Liver (tissue), 3 donors: ENCODE measurements around the gene ACSS2.

Experiments
- CTCF ChIP-seq: fragments of 150-350 bp; IDR thresholded peaks from 2 replicates; pipeline ENCODE4 v1.5.1; 2017; ENCODE audit warnings: improper control_type of control experiment, low read depth, low read length; ENCODE audit not compliant: missing input control
- EGR1 ChIP-seq, 2 donors: IDR thresholded peaks; 2 replicates each; pipeline ENCODE4 v1.6.1; 2016 to 2018; ENCODE audit warnings: antibody characterized with exemption in 2 of 2, low read depth in 2 of 2
- FOXA1 ChIP-seq: IDR thresholded peaks from 2 replicates; pipeline ENCODE4 v1.6.1; 2016; ENCODE audit warnings: antibody characterized with exemption
- JUND ChIP-seq, 2 donors: IDR thresholded peaks; 2 replicates each; pipeline ENCODE4 v1.6.1; 2016; ENCODE audit warnings: antibody characterized with exemption in 2 of 2
- RAD21 ChIP-seq, 2 donors: IDR thresholded peaks; 2 replicates each; pipeline ENCODE4 v1.6.1; 2016; ENCODE audit warnings: antibody characterized with exemption in 2 of 2, mild to moderate bottlenecking in 2 of 2
- RXRA ChIP-seq, 2 donors: IDR thresholded peaks; 2 replicates each; pipeline ENCODE4 v1.6.1; 2017 to 2018; ENCODE audit warnings: antibody characterized with exemption in 2 of 2, mild to moderate bottlenecking in 1 of 2
- TAF1 ChIP-seq: conservative IDR thresholded peaks from 2 replicates; pipeline ENCODE4 v1.6.1; 2016; ENCODE audit warnings: antibody characterized with exemption, mild to moderate bottlenecking
- YY1 ChIP-seq: IDR thresholded peaks from 2 replicates; pipeline ENCODE4 v1.6.1; 2016; ENCODE audit warnings: antibody characterized with exemption, mild to moderate bottlenecking
- ZBTB33 ChIP-seq: IDR thresholded peaks from 2 replicates; pipeline ENCODE4 v1.6.1; 2016; ENCODE audit warnings: antibody characterized with exemption
- TF ChIP-seq, protein P1 (sequence below): IDR thresholded peaks from 2 replicates; pipeline ENCODE4 v1.6.1; 2016; ENCODE audit warnings: antibody characterized with exemption
- donor health status: healthy.
- donor health status: healthy.

DNA sequence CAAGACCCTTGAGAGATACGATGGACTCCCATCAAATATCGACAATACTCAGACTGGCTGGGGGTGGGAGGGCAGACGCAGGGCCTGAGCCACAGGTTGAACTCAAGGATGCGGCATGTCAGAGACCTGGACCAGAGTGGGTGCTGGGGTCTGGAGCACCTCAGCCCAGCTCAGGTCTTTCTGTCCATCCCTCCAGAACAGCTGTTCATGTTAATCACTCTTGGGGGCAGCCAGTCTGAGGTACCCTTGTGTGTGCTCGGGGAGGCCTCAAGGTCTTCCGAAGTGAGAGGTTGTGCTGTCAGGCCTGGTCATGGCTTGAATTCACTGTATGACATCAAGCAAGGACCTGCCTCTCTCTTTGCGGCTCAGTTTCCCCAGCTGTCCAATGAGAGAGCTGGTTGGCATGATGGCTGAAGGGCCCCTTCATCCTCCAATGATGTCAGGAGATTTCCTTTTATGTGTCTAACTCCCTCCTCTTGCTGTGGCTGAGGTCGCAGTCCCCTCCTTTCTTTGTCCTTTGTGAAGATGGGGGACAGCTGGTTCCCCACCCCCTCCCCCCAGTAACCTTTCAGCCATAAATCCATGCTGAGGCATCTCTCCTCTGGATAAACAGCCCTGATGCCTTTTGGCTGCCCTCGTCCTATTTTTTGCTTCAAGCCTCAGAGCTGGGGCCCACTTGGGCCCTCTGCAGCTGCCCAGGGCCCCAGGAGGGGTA is 94.6 kb downstream of the ACSS2 start:
- no peak for TF ChIP-seq CTCF
- no peak for TF ChIP-seq TAF1
- TF ChIP-seq YY1 = no peak
- no peak for TF ChIP-seq ZBTB33
- TF ChIP-seq JUND (IDR thresholded peaks at IDR 0.05) = no peak
- TF ChIP-seq, protein P1, sequence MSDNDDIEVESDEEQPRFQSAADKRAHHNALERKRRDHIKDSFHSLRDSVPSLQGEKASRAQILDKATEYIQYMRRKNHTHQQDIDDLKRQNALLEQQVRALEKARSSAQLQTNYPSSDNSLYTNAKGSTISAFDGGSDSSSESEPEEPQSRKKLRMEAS = no peak
- no peak for TF ChIP-seq RXRA (IDR thresholded peaks at IDR 0.05)
- no peak for TF ChIP-seq RAD21 (IDR thresholded peaks at IDR 0.05)
- TF ChIP-seq FOXA1 = no peak
- no peak for TF ChIP-seq EGR1 (IDR thresholded peaks at IDR 0.05; ENCODE audit: low read depth in 2 of 2)
